ENCODE data around the gene MTMR1. TPM values are rescaled to one million over a fixed set of nuclear protein-coding genes. Genes with fewer than 3 reads are reported as not detected.
A peak's percentile ranks its signal among the peaks of the same experiment; 100 is the strongest.

MTMR1 gene
- total and polyA plus RNA-seq, 9 of the 15 experiments (the other 6 are each of a cell fraction or from before 2014, with no cell fraction given), result 0.96 to 35.4 (median 22.4) TPM

DNA sequence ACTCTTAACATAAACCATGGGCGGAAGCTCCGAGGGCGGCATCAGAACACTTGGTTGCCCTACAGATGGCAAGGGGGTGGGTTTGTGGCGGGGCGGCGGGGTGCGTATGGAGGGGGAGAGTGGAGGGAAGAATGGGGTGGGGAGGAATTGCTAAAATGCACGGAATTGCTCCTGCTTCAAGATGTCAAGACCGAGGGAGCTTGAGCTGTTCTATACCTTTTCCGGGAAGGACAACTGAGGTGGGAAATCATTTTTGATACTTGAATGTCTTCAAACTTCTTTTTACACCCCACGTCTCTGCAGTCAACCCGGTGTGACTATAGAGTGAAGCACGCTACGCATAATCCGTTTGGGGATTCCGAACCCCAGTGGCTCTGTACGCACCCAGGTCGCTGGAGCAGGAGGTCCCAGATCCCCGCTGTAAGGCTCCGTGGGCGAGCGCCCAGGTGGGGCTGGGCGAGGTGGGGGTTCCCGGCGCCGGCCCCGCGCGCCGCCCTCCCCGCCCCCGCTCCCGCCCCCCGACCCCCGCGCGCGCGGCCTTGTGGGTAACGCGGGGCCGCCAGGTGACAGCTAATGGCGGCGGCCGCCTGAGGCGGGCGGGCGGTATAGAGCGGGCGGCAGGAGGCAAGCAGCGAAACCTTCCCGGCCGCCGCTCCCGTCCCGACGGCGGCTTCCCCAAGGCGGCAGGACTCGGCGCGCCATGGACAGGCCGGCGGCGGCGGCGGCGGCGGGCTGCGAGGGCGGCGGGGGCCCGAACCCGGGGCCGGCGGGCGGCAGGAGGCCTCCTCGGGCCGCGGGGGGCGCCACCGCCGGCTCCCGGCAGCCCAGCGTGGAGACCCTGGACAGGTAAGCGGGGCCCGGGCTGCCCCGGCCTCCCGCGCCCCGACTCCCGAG, at the start of gene MTMR1 (continued):
- TF ChIP-seq, protein P1, sequence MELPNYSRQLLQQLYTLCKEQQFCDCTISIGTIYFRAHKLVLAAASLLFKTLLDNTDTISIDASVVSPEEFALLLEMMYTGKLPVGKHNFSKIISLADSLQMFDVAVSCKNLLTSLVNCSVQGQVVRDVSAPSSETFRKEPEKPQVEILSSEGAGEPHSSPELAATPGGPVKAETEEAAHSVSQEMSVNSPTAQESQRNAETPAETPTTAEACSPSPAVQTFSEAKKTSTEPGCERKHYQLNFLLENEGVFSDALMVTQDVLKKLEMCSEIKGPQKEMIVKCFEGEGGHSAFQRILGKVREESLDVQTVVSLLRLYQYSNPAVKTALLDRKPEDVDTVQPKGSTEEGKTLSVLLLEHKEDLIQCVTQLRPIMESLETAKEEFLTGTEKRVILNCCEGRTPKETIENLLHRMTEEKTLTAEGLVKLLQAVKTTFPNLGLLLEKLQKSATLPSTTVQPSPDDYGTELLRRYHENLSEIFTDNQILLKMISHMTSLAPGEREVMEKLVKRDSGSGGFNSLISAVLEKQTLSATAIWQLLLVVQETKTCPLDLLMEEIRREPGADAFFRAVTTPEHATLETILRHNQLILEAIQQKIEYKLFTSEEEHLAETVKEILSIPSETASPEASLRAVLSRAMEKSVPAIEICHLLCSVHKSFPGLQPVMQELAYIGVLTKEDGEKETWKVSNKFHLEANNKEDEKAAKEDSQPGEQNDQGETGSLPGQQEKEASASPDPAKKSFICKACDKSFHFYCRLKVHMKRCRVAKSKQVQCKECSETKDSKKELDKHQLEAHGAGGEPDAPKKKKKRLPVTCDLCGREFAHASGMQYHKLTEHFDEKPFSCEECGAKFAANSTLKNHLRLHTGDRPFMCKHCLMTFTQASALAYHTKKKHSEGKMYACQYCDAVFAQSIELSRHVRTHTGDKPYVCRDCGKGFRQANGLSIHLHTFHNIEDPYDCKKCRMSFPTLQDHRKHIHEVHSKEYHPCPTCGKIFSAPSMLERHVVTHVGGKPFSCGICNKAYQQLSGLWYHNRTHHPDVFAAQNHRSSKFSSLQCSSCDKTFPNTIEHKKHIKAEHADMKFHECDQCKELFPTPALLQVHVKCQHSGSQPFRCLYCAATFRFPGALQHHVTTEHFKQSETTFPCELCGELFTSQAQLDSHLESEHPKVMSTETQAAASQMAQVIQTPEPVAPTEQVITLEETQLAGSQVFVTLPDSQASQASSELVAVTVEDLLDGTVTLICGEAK (IDR thresholded peaks at IDR 0.05), result no peak
- TF ChIP-seq, protein P1 (CRISPR knock-in tag; IDR thresholded peaks at IDR 0.05), result no peak
- TF ChIP-seq PTTG1 (tag; IDR thresholded peaks at IDR 0.05; ENCODE audit: low read depth) (no peak), TSHZ1 (CRISPR knock-in tag; IDR thresholded peaks at IDR 0.05) (no peak), VEZF1 (CRISPR knock-in tag; IDR thresholded peaks at IDR 0.05) (peak; percentile 92), KDM5B (IDR thresholded peaks at IDR 0.05; ENCODE audit: insufficient replicate concordance, low read depth, low read length) (peak; percentile 54), RBFOX2 (IDR thresholded peaks at IDR 0.05; ENCODE audit: low read depth, low read length) (peak; percentile 63), NR1H2 (CRISPR knock-in tag; IDR thresholded peaks at IDR 0.05) (no peak)
- TF ChIP-seq, protein P2, sequence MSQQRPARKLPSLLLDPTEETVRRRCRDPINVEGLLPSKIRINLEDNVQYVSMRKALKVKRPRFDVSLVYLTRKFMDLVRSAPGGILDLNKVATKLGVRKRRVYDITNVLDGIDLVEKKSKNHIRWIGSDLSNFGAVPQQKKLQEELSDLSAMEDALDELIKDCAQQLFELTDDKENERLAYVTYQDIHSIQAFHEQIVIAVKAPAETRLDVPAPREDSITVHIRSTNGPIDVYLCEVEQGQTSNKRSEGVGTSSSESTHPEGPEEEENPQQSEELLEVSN (IDR thresholded peaks at IDR 0.05; ENCODE audit: borderline replicate concordance in 1 of 2, extremely low read depth in 1 of 2, insufficient read depth in 1 of 2, insufficient read length in 1 of 2, low read depth in 1 of 2, low read length in 1 of 2, poor library complexity in 1 of 2, severe bottlenecking in 1 of 2), result peak in 1 of 2 experiments; percentile 40
